NOMO-1 (cell line): ENCODE results near the gene TAF11L13.

ENCODE experiments used
- DNase-seq, 2 experiments: peaks; one replicate each; lab custom pipeline; 2025; ENCODE audit not compliant: unreplicated experiment in 2 of 2; lab: John Stamatoyannopoulos, UW

The TAF11L13 gene

DNA sequence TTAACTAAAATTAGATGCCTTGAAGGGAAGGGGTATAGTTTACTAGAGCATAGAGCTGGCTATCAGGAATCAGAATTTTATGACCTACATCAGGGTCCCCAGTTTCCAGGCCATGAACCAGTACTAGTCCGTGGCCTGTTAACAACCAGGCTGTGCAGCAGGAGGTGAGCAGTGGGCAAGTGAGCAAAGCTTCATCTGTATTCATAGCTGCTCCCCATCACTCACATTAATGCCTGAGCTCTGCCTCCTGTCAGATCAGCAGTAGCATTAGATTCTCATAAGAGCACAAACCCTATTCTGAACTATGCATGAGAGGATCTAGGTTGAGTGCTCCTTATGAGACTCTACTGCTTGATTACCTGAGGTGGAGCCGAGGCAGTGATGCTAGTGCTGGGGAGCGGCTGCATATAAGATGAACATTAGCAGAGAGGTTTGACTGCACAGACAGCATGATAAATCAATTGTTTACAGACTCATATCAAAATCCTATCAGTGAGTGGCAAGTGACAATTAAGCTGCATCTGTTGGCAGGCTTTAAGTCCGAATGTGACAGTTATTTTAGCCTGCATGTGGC lies 47.0 kb downstream of the TAF11L13 start:
- no peak for DNase-seq

DNA sequence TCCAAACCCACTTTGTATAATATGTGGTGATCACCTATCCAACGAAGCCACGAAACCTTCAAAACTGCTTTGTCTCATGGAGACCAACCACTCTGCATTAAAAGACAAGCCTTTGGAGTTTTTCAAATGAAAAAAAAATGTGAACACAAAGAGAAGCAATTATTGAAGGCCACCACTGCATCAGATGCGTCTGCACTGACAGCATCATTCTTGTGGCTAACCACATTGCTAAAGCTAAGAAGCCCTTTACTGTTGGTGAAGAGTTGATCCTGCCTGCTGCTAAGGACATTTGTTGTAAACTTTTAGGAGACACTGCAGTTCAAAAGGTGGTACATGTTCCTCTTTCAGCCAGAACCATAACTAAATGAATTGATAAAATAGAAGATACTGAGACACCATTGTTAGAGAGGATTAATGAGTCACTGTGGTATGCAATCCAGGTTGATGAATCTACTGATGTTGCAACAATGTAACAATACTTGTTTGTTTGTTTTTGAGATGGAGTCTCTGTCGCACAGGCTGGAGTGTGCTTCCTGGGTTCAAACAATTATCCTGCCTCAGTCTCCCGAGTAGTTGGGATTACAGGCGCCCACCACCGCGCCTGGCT lies 47.8 kb downstream of the TAF11L13 start:
- DNase-seq = no peak

DNA sequence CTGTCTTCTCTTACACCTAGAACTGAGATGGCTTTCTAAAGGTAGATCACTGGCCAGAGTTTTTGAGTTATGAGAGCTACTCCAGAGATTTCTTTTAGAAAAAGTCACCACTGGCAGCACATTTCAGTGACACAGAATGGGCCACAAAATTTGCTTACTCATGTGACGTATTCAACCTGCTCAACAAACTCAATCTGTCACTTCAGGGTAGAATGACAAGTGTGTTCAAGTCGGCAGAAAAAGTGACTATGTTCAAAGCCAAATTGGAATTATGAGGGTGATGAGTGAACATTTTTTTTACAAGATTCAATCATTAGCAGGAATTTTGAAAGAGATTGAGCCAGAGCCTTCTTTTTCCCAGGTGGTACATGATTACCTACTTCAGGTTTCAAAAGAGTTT lies 48.8 kb downstream of the TAF11L13 start:
- no peak for DNase-seq
